Right lobe of liver (tissue), 4 donors: Measurements from ENCODE around the gene PAFAH1B1.

Source experiments
- CTCF ChIP-seq, 4 donors: fragments of 200-600 bp in 3 of 4; fragments of 450-650 bp in 1 of 4; IDR thresholded peaks; one replicate each; pipeline versions ENCODE4 v1.5.1 to v1.8.0; 2016 to 2022; ENCODE audit warnings: antibody characterized with exemption in 4 of 4, mild to moderate bottlenecking in 2 of 4
- POLR2A ChIP-seq: fragments of 450-650 bp; IDR thresholded peaks from one replicate; pipeline ENCODE4 v1.6.1; 2017; ENCODE audit warnings: antibody characterized with exemption, mild to moderate bottlenecking
- donor health status: DM: no; HTN: no; CAD: no.
- donor health status: DM: no; HTN: no; CAD: no.
- donor health status: DM: no; HTN: yes; CAD: no.

DNA sequence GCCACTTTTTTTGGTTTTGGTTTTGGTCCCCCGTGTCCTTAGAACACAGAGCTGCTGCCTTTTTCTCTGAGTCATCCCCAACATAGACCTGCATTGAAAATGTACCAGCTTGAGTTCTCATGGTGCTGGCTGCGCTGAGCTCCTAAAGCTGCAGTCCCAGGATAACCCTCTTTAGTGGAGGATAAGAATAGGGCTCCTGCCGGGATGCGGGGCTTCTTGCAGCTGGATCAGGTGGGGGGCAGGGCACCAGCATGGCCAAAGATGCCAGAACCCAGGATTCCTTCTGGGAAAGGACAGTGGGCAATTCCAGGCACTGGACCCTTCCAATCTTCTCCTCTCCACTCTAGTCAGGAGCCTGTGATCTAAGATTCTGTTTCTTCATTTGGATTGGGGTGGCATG is 126.4 kb downstream of the PAFAH1B1 start:
- no peak for TF ChIP-seq CTCF (IDR thresholded peaks at IDR 0.05)
- no peak for TF ChIP-seq POLR2A
